ENCODE results near the gene CDC42BPA.

The CDC42BPA gene

GRCh38 chr1:227213426-227213825 is 104.9 kb downstream of the CDC42BPA start:
- no peak for DNase-seq (ENCODE audit: low read depth in 2 of 2)

GRCh38 chr1:227212164-227212563 is 106.1 kb downstream of the CDC42BPA start:
- no peak for DNase-seq (ENCODE audit: low read depth in 2 of 2)

- no peak for DNase-seq (ENCODE audit: low read depth in 2 of 2)
These were observed 107.7 kb downstream of the CDC42BPA start for GRCh38 chr1:227210604-227211003.

- no peak for DNase-seq (ENCODE audit: low read depth in 2 of 2)
These were observed 121.2 kb downstream of the CDC42BPA start for GRCh38 chr1:227197064-227197463.

- DNase-seq (ENCODE audit: low read depth in 2 of 2), result no peak
These were observed 126.1 kb downstream of the CDC42BPA start for GRCh38 chr1:227192163-227192562.

- no peak for DNase-seq (ENCODE audit: low read depth in 2 of 2)
These were observed 126.7 kb downstream of the CDC42BPA start for GRCh38 chr1:227191607-227192006.

GRCh38 chr1:227190321-227190720 is 128.0 kb downstream of the CDC42BPA start:
- DNase-seq (ENCODE audit: low read depth in 2 of 2), result no peak

- no peak for DNase-seq (ENCODE audit: low read depth in 2 of 2)
These were observed 133.0 kb downstream of the CDC42BPA start for GRCh38 chr1:227185291-227185690.

- no peak for DNase-seq (ENCODE audit: low read depth in 2 of 2)
These were observed 136.3 kb downstream of the CDC42BPA start for GRCh38 chr1:227182012-227182411.

- no peak for DNase-seq (ENCODE audit: low read depth in 2 of 2)
These were observed 142.7 kb downstream of the CDC42BPA start for GRCh38 chr1:227175611-227176010.

GRCh38 chr1:227174164-227174563 is 144.1 kb downstream of the CDC42BPA start:
- DNase-seq (ENCODE audit: low read depth in 2 of 2), result no peak

GRCh38 chr1:227170361-227171166 is 147.7 kb downstream of the CDC42BPA start:
- DNase-seq (ENCODE audit: low read depth in 2 of 2), result no peak

GRCh38 chr1:227169343-227169742 is 148.9 kb downstream of the CDC42BPA start:
- DNase-seq (ENCODE audit: low read depth in 2 of 2), result no peak

- DNase-seq (ENCODE audit: low read depth in 2 of 2), result no peak
These were observed 150.8 kb downstream of the CDC42BPA start for GRCh38 chr1:227167276-227168101.

- no peak for DNase-seq (ENCODE audit: low read depth in 2 of 2)
These were observed 151.7 kb downstream of the CDC42BPA start for GRCh38 chr1:227166559-227166958.

GRCh38 chr1:227161470-227161869 is 156.8 kb downstream of the CDC42BPA start:
- DNase-seq (ENCODE audit: low read depth in 2 of 2), result no peak

- no peak for DNase-seq (ENCODE audit: low read depth in 2 of 2)
These were observed 161.8 kb downstream of the CDC42BPA start for GRCh38 chr1:227156520-227156919.

GRCh38 chr1:227155688-227156087 is 162.6 kb downstream of the CDC42BPA start:
- no peak for DNase-seq (ENCODE audit: low read depth in 2 of 2)

- DNase-seq (ENCODE audit: low read depth in 2 of 2), result no peak
These were observed 163.3 kb downstream of the CDC42BPA start for GRCh38 chr1:227155004-227155403.

GRCh38 chr1:227152525-227152924 is 165.8 kb downstream of the CDC42BPA start:
- DNase-seq (ENCODE audit: low read depth in 2 of 2), result no peak

GRCh38 chr1:227140376-227140775 is 177.9 kb downstream of the CDC42BPA start:
- no peak for DNase-seq (ENCODE audit: low read depth in 2 of 2)

- DNase-seq (ENCODE audit: low read depth in 2 of 2), result no peak
These were observed 182.0 kb downstream of the CDC42BPA start for GRCh38 chr1:227136210-227136820.
